GM23248 (cell line): ENCODE data around the gene KLHL41. TPM values are rescaled to one million over a fixed set of nuclear protein-coding genes. Genes with fewer than 3 reads are reported as not detected.

Experiments
- DNase-seq: peaks from one replicate; pipeline ENCODE4 v3.0.0-alpha.2; 2015
- H2AFZ ChIP-seq: fragments of 200-600 bp; sonication (generic); 2 replicates; pipeline ENCODE4 v1.6.1; 2016; ENCODE audit warnings: antibody characterized with exemption
- H3F3A ChIP-seq: fragments of 200-600 bp; sonication (generic); 2 replicates; pipeline ENCODE4 v1.6.1; 2016; ENCODE audit warnings: mild to moderate bottlenecking, antibody characterized with exemption, mixed run types; ENCODE audit not compliant: insufficient read depth
- H3K27ac ChIP-seq: fragments of 200-600 bp; sonication (generic); 2 replicates; pipeline ENCODE4 v1.5.1; 2016; ENCODE audit warnings: mild to moderate bottlenecking
- H3K27me3 ChIP-seq: fragments of 200-600 bp; sonication (generic); replicated peaks from 2 replicates; pipeline ENCODE4 v1.6.1; 2016; ENCODE audit warnings: mild to moderate bottlenecking; ENCODE audit not compliant: insufficient read depth
- H3K36me3 ChIP-seq: fragments of 200-600 bp; sonication (generic); 2 replicates; pipeline ENCODE4 v1.6.1; 2016; ENCODE audit warnings: low read depth, mild to moderate bottlenecking
- H3K4me1 ChIP-seq: fragments of 200-600 bp; sonication (generic); 2 replicates; pipeline ENCODE4 v1.6.1; 2016; ENCODE audit warnings: mild to moderate bottlenecking; ENCODE audit not compliant: insufficient read depth
- H3K4me2 ChIP-seq: fragments of 200-600 bp; sonication (generic); one replicate; pipeline ENCODE4 v1.6.1; 2016; ENCODE audit warnings: mild to moderate bottlenecking; ENCODE audit not compliant: unreplicated experiment
- H3K4me3 ChIP-seq: fragments of 200-600 bp; sonication (generic); 2 replicates; pipeline ENCODE4 v1.5.1; 2016; ENCODE audit warnings: mild to moderate bottlenecking
- H3K79me2 ChIP-seq: fragments of 200-600 bp; sonication (generic); 2 replicates; pipeline ENCODE4 v1.6.1; 2016; ENCODE audit warnings: mild to moderate bottlenecking; ENCODE audit not compliant: insufficient read depth
- H3K9ac ChIP-seq: fragments of 200-600 bp; sonication (generic); 2 replicates; pipeline ENCODE4 v1.6.1; 2016; ENCODE audit warnings: mild to moderate bottlenecking
- H3K9me2 ChIP-seq: fragments of 200-600 bp; sonication (generic); 2 replicates; pipeline ENCODE4 v1.6.1; 2016; ENCODE audit warnings: mixed run types, mild to moderate bottlenecking, moderate library complexity; ENCODE audit not compliant: insufficient read depth
- H3K9me3 ChIP-seq: fragments of 200-600 bp; sonication (generic); one replicate; pipeline ENCODE4 v1.6.1; 2017; ENCODE audit warnings: low read depth
- H4K20me1 ChIP-seq: fragments of 200-600 bp; sonication (generic); 2 replicates; pipeline ENCODE4 v1.6.0; 2016; ENCODE audit not compliant: insufficient read depth
- EZH2 ChIP-seq: fragments of 200-600 bp; sonication (generic); IDR thresholded peaks from 2 replicates; pipeline ENCODE4 v1.6.1; 2018; ENCODE audit warnings: antibody characterized with exemption, mild to moderate bottlenecking; ENCODE audit not compliant: insufficient read depth, poor library complexity, severe bottlenecking
- EZH2phosphoT487 ChIP-seq: fragments of 200-600 bp; sonication (generic); IDR thresholded peaks from 2 replicates; pipeline ENCODE4 v1.6.1; 2018; ENCODE audit warnings: antibody characterized with exemption, moderate library complexity, mild to moderate bottlenecking, low read depth; ENCODE audit not compliant: insufficient read depth
- WGBS, 2 experiments: methylation state at CpG; one replicate each; pipeline ENCODE4 v1.1.6; 2015 to 2017; ENCODE audit warnings: low lambda C conversion rate in 2 of 2, low coverage in 1 of 2; ENCODE audit errors: missing lambda C conversion rate in 2 of 2; 5-methylcytosine and 5-hydroxymethylcytosine counted together
- in situ Hi-C: fragments of 300-500 bp; cut with MboI; formaldehyde crosslinking; loops from 2 replicates; pipeline ENCODE4 v1.15.0; 2020
- polyA plus RNA-seq: library from polyadenylated mRNA; unstranded; fragments of >200 nt; fragmentation: Nextera tagmentation; extraction: Ambion mirVana; gene quantifications from 2 replicates; pipeline ENCODE4 v1.2.1, GENCODE V29; 2016
- total RNA-seq: library from RNA; depleted of rRNA; stranded (reverse); fragments of >200 nt; shearing (Covaris generic); gene quantifications from 2 replicates; pipeline ENCODE4 v1.2.3, GENCODE V29; 2014

Gene KLHL41
- total and polyA plus RNA-seq, 2 experiments from 2014 or later, result 0.11 TPM

GRCh38 chr2:169464882-169465281 is 44.6 kb upstream of the KLHL41 start:
- Histone ChIP-seq H3K4me2 (no peak overlapping the region), H3K9ac (no peak overlapping the region), H3K9me2 (no peaks in the 10 kb centered on the region), H2AFZ (peak overlapping the region; percentile 51; the same call in 1 of the 2 replicates), H3K27ac (no peak overlapping the region), H3K4me3 (no peak overlapping the region), H3K36me3 (no peaks in the 10 kb centered on the region), H3F3A (0 out of 2 replicates have a peak, but pooled peaks cover 5% of the 10 kb centered on the region), H3K4me1 (peaks cover 21% of the 10 kb centered on the region), H3K79me2 (no peaks in the 10 kb centered on the region), H3K27me3 (no peaks in the 10 kb centered on the region), H3K9me3 (no peaks in the 10 kb centered on the region), H4K20me1 (no peaks in the 10 kb centered on the region)
- in situ Hi-C loops, result loop anchor here (25.0 kb wide), 1 partner anchor 1372 kb away; no protein-coding TSS in a partner anchor
- no peak for TF ChIP-seq EZH2
- 82 to 87% methylated on average over 2 of the region's 2 CpGs for WGBS, 2 experiments
- no peak for DNase-seq

GRCh38 chr2:169468841-169469240 is 40.7 kb upstream of the KLHL41 start:
- no peak overlapping the region for H3K4me3 ChIP-seq
- TF ChIP-seq EZH2 (no peak), EZH2phosphoT487 (no peak)
- in situ Hi-C loops, result loop anchor here (25.0 kb wide), 1 partner anchor 1368 kb away; no protein-coding TSS in a partner anchor
- H3K36me3 ChIP-seq, result no peaks in the 10 kb centered on the region
- no peaks in the 10 kb centered on the region for H3K27me3 ChIP-seq
- no peak overlapping the region for H3K27ac ChIP-seq
- H3K9me3 ChIP-seq, result no peaks in the 10 kb centered on the region
- no peaks in the 10 kb centered on the region for H3K79me2 ChIP-seq
- H4K20me1 ChIP-seq, result no peaks in the 10 kb centered on the region
- H3F3A ChIP-seq, result no peaks in the 10 kb centered on the region
- no peak overlapping the region for H3K9ac ChIP-seq
- DNase-seq, result no peak
- H3K9me2 ChIP-seq, result no peaks in the 10 kb centered on the region
- WGBS, 2 experiments, result 96 to 100% methylated on average over 1 of the region's 1 CpG
- H2AFZ ChIP-seq, result peak overlapping the region; percentile 32; the same call in 1 of the 2 replicates
- H3K4me1 ChIP-seq, result peaks cover 8% of the 10 kb centered on the region
- H3K4me2 ChIP-seq, result no peak overlapping the region

GRCh38 chr2:169469952-169470572 is 39.4 kb upstream of the KLHL41 start:
- no peaks in the 10 kb centered on the region for H3K9me3 ChIP-seq
- no peak overlapping the region for H3K4me2 ChIP-seq
- H3K27me3 ChIP-seq, result no peaks in the 10 kb centered on the region
- H3K79me2 ChIP-seq, result no peaks in the 10 kb centered on the region
- no peaks in the 10 kb centered on the region for H4K20me1 ChIP-seq
- no peak overlapping the region for H3K27ac ChIP-seq
- H3K4me3 ChIP-seq, result no peak overlapping the region
- H3K36me3 ChIP-seq, result no peaks in the 10 kb centered on the region
- TF ChIP-seq EZH2phosphoT487, result no peak
- no peak for TF ChIP-seq EZH2
- H3F3A ChIP-seq, result no peaks in the 10 kb centered on the region
- no peaks in the 10 kb centered on the region for H3K4me1 ChIP-seq
- DNase-seq, result no peak
- H3K9me2 ChIP-seq, result no peaks in the 10 kb centered on the region
- no peak overlapping the region for H3K9ac ChIP-seq
- H2AFZ ChIP-seq, result no peak overlapping the region; the same call in 1 of the 2 replicates
- in situ Hi-C loops, result loop anchor here (25.0 kb wide), 1 partner anchor 1367 kb away; no protein-coding TSS in a partner anchor
- 81 to 83% methylated on average over 3 of the region's 3 CpGs for WGBS, 2 experiments

DNA sequence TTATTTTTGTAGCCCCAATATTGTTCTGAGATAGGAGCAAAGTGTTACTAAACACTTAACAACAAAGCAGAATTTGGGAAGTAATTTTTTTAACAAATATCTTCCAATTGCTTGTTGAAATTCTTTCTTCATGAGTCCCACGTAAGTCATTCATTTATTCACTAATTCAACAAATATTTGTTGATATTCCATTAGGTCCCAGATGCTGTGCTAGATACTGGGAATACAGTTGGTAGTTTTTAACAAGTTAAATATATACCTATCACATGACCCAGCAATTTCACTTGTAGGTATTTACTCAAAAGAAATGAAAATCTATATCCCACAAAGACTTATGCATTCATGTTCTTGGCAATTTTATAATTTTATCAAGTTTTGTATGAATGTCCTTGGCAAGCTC is 37.3 kb upstream of the KLHL41 start:
- no peaks in the 10 kb centered on the region for H3K79me2 ChIP-seq
- H3F3A ChIP-seq, result no peaks in the 10 kb centered on the region
- in situ Hi-C loops, result loop anchor here (25.0 kb wide), 1 partner anchor 1365 kb away; no protein-coding TSS in a partner anchor

More for the DNA sequence above, 37.3 kb upstream of the KLHL41 start:
- Histone ChIP-seq H3K27me3 (no peaks in the 10 kb centered on the region), H3K4me1 (no peaks in the 10 kb centered on the region), H4K20me1 (no peaks in the 10 kb centered on the region), H3K36me3 (no peaks in the 10 kb centered on the region), H2AFZ (no peak overlapping the region), H3K9me2 (no peaks in the 10 kb centered on the region), H3K9ac (no peak overlapping the region), H3K4me3 (no peak overlapping the region), H3K4me2 (no peak overlapping the region), H3K27ac (no peak overlapping the region), H3K9me3 (no peaks in the 10 kb centered on the region)
- peak; percentile 6 for DNase-seq
- TF ChIP-seq EZH2, result no peak
- TF ChIP-seq EZH2phosphoT487, result no peak
- WGBS, 2 experiments, result 26 to 34% methylated on average over 1 of the region's 1 CpG
